OCI-LY3 (cell line): ENCODE results near the gene LPCAT1.

Source experiments
- EZH2phosphoT487 ChIP-seq: fragments of 200-600 bp; shearing (Covaris generic); IDR thresholded peaks from 2 replicates; pipeline ENCODE4 v1.6.1; 2018; ENCODE audit warnings: antibody characterized with exemption, mixed run types, low read depth
- TF ChIP-seq, protein P1 (sequence below): fragments of 200-600, 300-600 bp; sonication (generic); IDR thresholded peaks from 2 replicates; pipeline ENCODE4 v1.5.1; 2014; ENCODE audit warnings: antibody characterized with exemption, low read length, low read depth

DNA sequence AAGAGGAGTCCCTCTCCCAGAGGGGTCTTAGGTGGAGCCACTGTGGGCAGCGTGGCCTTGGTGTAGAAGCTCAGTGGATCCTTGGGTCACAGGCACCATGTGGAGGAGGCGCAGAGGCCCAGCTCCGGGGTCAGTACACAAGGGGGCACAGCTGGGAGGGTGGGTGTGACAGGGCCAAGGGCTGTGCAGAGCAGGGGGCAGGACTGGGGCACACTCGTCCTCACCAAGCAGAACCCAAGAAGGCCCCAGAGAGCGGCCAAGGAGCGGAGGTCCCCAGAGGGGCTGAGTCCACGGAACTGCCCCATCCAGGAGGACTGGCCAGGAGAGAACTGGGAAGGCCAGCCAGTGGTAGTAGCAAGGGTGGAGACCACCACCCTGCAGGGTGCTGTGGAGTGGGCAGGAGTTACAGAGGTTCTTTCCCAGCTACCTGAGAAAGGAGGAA lies 2.5 kb upstream of the LPCAT1 start:
- TF ChIP-seq, protein P1, sequence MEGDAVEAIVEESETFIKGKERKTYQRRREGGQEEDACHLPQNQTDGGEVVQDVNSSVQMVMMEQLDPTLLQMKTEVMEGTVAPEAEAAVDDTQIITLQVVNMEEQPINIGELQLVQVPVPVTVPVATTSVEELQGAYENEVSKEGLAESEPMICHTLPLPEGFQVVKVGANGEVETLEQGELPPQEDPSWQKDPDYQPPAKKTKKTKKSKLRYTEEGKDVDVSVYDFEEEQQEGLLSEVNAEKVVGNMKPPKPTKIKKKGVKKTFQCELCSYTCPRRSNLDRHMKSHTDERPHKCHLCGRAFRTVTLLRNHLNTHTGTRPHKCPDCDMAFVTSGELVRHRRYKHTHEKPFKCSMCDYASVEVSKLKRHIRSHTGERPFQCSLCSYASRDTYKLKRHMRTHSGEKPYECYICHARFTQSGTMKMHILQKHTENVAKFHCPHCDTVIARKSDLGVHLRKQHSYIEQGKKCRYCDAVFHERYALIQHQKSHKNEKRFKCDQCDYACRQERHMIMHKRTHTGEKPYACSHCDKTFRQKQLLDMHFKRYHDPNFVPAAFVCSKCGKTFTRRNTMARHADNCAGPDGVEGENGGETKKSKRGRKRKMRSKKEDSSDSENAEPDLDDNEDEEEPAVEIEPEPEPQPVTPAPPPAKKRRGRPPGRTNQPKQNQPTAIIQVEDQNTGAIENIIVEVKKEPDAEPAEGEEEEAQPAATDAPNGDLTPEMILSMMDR = no peak
- TF ChIP-seq EZH2phosphoT487 = no peak
